Mesenteric fat pad (tissue), 1 donor: Measurements from ENCODE around the gene LSS. TPM values are rescaled to one million over a fixed set of nuclear protein-coding genes. Genes with fewer than 3 reads are reported as not detected.
"Not testable (repeated sequence)": the region's sequence is repeated elsewhere in the genome, so short reads cannot be mapped to it uniquely, and the experiment has no call there.

Experiments
- DNase-seq: peaks from one replicate; pipeline ENCODE4 v3.0.0-alpha.2; 2020; ENCODE audit warnings: low spot score
- total RNA-seq: library from RNA; stranded (reverse); fragmentation: NEBNext Ultra II Directional; extraction: Animal tissue kit (Norgen Biotek cat#: 25700); gene quantifications from one replicate; pipeline ENCODE4 v1.2.1, GENCODE V29; 2021
- donor health status: DM: yes; HTN: yes; CAD: no.

LSS gene
- total RNA-seq, 1 donor from 2014 or later = 81.3 TPM

- peak; percentile 83 for DNase-seq
Observed at GRCh38 chr21:46154955-46155513, 73.5 kb downstream of the LSS start.

DNA sequence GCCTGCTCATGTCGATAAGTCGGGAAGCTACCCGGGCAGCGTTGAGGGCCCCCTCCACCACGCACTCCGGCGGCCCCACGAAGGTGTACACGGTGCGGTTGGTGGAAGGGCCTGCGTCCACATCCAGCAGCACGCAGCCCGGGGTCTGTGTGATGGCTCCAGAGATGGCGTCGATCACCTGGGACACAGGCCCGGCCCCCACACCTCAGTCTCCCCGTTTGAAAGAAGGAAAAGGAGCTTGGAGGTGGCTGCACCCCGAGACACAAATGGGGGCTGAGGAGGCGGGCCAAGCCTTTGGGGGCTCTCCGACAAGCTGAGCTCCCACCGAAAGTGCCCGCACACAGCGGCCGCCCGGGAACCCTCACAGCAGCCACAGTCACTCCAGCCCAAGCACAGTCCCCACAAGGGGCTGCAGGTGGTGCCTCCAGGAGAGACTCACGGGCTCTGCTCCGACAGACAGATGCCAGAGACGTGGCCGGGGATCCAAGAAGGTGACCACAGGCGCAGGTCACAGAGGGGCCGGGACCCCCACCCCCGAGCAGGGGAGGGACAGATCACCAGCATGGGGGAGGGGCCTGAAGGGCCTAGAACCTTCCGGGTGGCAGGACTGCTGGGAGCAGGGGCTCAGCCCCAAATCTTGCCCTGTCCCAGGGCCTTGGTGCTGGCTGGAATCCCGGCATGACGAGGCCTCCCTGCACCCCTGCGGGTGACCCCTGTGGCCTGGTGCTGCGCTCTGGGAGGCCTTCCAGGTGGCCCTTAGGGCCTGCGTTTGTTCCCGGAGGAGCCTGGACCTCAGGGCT is 74.2 kb downstream of the LSS start:
- peak; percentile 86 for DNase-seq

DNA sequence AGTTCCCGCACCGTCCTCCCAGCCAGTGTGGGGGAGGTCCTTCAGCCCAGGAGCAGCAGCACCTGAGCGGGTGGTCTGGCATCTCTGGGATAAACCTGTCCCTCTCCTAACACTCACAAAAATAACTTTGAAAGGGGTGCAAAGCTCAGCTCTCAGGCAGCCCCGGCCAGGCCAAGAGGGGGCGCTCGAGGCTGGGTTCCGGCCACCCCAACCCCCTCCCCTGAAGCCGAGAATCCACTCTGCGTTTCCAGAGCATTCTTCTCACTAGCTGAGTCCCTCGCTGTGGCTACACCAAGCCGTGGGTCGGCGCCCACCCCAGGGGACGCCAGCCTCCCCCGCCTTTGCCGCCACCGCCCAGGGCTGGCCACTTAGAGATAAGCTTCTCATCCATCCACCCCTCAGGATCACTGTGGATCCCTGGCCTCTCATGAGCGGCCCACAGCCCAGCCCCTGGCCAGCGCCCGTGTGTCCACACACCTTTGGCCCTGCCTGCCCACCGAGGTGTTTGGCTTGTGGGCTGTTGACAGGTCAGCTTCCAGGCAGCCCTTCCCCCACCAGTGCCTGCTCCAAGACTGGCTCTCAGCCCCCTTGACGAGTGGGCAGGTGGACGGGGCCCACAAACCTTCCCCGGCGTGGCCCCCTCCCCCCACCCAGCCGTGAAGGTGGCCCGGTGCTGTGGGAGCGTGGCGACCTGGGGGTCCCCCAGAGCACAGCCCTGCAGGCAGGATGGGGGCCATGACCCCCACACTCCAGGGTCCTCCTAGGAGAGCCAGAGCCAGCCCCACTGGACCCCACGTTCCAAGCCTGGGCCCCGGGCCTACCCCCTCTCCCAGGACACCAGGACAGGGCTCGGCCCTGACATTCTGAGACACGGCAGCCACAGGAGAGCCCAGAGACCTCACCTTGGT is 75.1 kb downstream of the LSS start:
- peak; percentile 85 for DNase-seq

- peak; percentile 80 for DNase-seq
Observed at GRCh38 chr21:46152927-46153246, 75.7 kb downstream of the LSS start.

DNA sequence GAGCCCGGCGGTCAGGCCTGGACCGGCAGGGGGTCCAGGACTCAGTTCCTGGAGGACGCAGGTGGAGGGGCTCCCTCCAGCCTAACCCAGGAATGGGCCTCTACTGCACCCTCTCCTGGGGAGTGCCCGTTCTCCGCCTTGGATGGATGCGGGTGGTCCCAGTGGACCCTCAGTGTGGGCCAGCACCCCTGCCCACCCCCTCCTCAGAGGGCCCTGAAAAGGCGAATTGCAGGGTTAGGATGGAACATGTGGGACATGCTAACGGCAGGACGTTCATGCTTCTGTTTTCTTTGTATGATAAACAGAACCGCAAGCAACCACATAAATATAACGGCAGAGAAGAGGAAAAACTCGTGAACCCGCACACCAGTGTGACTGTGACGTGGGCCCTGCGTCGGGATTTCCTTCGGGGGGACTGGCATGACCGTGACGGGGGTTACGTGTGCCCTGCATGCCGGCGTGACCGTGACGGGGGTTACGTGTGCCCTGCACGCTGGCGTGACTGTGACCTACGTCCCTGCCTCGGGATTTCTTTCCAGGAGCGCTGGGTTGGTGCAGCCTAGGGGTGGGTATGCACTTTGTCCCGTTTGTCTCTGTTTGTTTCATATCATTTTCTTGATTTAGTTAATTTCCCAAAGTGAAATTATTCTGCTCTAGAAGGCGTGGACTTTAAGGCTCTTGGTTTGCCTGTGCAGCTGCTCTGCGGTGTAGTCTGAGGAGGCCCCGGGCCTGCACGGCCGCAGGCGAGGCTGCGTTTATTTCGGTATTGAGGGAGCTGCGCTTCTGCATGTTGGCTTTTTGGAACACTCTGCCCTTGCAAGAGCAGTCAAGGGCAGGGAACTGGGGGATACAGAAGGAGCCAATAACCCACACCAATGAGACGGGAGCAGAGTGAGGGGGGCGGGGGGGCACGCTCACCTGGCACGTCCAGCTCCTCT is 76.3 kb downstream of the LSS start:
- peak; percentile 86 for DNase-seq

DNA sequence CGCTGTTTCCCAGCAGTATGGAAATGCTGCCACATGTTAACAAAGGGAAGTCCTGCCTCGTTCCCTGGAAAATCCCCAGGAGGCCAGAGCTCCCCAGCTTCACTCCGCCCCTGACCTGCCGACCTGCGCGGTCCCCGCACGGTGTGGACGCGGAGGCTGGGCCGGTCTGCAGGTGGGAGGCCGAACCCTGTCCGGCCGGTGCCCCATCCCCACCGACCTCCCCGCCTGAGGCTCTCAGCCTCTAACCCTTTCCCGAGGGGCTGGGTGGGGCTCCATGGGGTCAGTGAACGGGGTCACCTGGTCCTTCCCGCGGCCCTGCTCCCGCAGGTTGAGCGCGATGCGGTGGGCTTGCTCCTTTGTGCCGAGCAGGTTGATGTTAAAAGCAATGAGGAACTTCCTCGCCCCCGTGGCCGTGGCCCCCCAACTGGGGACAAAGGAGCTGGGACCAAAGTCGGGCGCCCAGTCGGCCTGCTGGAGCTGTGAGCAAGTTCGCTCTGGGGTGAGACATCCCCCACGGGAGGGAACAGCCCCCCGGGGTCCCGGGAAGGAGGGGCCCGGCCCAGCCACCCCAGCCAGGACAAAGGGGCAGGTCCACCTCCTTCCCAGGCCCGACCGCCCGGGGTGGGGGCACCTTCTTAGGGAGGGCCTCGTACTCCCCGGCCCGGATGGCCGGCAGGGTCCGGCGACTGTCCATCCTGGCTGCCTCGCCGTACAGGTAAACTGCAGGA is 77.1 kb downstream of the LSS start:
- peak; percentile 87 for DNase-seq

DNA sequence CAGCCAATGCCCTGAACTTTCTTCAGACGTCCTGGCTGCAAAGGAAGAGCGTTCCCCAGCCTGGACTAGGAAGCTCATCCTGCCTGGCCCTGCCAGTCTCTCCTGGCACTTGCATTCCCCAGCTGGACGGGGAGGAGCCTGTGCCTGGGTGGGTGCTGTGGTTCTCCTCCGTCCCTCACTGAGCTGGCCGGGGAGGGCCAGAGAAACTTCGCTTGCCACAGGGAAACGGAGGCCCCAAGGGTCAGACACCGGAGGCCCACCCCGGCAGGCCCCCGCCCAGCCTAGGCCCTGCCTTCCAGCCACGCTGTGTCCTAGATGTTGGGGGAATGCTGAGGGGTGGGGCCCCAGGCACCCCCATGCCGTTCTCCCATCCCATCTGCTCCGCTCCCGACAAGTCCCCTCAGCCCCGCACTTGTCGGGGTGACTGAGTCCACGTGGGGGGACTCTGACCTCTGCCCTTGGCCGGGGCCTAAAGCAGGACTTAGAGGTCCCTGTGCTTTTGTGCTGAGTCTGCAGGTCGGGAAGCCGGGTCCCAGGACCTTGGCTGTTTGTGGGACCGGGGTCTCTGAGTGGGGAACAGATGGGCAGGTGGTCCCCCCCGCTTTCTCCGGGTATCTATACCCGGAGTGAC is 78.0 kb downstream of the LSS start:
- peak; percentile 85 for DNase-seq

DNA sequence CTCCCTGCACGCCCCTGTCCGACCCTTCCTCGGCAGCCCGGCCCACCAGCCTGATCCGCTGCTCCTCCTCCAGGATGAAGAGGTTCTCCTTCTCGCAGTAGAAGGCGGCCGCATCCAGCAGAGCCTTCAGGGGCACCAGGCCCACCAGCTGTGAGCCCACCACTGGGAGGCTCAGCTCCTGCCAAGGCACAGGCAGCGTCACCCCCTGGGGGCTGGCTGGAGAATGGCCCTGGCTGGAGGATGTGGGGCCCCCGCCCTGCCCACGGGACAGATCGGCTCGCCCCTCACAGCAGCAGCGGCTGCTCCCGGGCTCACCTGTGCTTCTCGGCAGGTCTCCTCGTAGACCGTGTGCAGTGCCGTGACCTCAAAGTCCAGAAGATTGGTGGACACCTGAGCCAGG is 78.5 kb downstream of the LSS start:
- DNase-seq = peak; percentile 84

DNA sequence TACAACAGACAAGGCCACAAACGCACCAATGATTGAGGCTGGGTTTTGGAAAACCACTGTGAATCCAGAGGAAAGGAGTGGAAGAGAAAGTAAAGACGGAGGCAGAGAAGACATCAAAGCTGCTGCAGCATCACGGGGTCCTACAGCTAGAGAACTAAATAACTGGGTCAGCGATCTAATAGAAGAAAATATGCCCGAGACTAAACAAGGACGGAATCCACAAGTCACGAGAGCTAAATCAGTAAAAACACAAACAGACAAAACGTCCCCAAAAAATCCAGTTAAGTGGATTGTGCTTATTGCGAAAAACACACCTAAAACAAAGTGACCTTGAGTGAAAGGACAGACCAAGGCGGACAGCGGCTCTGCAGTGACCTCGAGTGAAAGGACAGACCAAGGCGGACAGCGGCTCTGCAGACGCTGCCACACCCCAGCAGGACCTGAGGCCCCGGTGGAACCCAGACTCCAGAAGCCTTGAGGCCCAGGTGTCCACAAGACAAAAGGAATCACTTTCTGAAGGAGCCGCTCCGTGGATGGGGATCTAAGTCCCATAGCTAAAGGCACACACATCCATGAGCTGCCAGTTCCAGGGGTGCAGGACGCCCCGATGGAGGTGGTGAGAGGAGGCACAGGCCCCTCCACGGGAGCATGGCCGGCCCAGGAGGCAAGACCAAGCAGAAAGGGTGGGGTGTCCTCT is 79.2 kb downstream of the LSS start:
- peak; percentile 51 for DNase-seq

DNA sequence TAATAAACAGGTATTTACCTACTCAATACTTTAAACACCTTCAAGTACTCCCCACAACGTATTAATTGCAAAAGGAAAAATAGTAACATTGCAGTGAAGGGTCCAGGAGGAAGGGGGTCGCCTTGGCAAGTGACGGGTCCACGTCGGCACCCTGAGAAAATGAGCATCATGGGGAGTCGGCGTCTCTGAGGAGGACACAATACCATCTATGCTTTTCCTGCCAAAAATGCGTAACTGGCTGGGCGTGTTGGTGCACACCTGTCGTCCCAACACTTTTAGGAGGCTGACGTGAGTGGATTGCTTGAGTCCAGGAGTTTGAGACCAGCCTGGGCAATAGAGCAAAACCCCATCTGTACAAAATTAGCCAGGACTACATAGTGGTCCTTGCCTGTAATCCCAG is 80.5 kb downstream of the LSS start:
- DNase-seq = no peak

DNA sequence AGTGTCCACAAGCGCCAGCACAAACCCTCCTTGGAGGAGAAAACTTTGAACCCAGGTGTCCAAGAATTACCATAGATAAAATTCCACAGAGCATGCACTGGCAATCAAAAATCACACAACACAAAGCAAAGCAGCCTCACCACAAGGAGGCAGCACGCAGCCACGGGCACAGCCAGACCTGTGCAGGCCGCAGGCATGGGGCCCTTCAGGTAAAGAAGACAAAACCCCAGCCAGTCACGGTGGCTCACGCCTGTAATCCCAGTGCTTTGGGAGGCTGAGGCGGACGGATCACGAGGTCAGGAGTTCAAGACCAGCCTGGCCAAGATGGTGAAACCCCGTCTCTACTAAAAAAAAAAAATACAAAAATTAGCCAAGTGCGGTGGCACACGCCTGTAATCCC is 81.1 kb downstream of the LSS start:
- DNase-seq = not testable (repeated sequence)

DNA sequence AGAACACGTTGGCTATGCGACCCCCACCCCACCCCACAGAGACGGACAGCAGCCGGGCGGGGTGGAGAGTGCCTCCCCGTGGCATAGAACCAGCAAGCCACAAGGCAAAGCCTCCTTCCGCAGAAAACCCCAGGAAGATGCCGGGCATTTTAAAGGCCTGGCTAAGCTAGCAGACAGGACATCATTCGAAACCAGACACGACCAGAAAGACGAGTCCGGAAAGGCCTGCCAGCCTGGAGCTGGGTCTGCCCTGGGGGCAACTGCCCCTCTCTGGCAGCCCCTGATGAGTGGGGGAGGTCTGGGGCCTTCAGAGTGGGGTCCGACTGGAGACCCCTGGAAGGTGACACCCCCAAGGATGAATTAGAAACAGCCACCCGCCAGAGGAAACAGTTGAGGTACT is 81.7 kb downstream of the LSS start:
- no peak for DNase-seq

GRCh38 chr21:46145840-46146691 is 82.5 kb downstream of the LSS start:
- DNase-seq = no peak

GRCh38 chr21:46145159-46145839 is 83.3 kb downstream of the LSS start:
- no peak for DNase-seq

DNA sequence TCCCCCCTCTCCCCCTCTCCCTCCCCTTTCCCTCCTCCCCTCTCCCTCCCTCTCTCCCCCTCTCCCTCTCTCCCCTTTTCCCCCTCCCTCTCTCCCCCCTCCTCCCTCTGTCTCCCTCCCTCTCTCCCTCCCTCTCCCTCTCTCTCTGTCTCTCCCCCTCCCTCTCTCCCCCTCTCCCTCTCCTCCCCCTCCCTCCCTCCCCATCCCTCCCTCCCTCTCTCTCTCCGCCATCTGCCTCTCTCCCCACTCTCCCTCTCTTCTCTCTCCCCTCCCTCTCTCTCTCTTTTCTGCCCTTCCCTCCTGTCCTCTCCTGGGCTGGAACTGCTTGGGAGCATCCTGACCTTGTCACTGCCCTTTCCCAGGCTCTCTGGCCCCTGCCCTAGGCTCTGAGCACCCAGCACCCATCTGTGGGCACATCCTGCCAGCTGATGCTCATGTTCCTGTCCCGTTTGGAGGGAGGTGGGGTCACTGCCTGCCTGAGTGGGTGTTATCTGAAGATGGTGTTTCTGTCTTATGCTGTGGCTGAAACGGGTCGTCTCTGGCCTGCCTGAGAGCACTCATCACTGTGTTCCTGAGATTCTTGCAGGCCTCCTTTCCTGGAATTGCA is 84.0 kb downstream of the LSS start:
- DNase-seq = no peak

DNA sequence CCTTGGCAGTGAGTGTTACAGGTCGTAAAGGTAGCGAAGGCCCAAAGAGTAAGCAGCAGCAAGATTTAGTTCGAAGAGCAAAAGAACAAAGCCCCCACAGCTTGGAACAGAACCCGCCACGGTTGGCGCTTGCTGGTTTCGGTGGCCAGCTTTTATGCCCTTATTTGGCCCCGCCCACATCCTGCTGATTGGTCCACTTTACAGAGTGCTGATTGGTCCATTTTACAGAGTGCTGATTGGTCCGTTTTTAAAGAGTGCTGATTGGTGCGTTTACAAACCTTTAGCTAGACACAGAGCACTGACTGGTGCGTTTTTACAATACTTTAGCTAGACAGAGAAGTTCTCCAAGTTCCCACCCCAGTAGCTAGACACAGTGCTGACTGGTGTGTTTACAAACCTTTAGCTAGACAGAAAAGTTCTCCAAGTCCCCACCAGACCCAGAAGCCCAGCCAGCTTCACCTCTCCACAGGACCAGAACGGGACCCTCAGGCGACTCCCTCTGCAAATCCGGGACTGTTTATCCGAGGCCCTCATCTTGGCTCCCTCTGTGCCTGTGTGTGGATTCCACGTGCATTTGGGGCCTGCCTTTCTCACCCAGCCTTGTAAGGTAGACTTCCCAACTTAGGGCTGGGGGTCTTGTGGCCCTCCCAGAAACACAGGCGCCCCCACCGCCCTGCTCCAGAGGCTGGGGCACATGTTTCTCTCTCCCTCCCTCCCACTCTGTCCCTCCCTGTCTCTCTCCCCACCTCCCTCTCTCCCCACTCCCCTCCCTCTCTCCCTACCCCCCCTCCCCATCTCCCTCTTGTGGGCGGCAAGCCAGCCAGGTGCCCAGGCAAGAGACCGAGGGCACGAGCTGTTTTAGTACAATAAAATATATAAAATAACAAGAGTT is 85.7 kb downstream of the LSS start:
- DNase-seq = no peak
